Lower leg skin (tissue), 3 donors: Measurements from ENCODE around the gene AGAP3.

Experiments
- CTCF ChIP-seq, 3 donors: fragments of 450-650 bp; IDR thresholded peaks; one replicate each; pipeline ENCODE4 v1.5.1; 2016; ENCODE audit warnings: antibody characterized with exemption in 3 of 3, mild to moderate bottlenecking in 3 of 3, moderate library complexity in 2 of 3
- POLR2A ChIP-seq, 2 donors: fragments of 450-650 bp; IDR thresholded peaks; one replicate each; pipeline ENCODE4 v1.6.1; 2016 to 2017; ENCODE audit warnings: antibody characterized with exemption in 2 of 2, mild to moderate bottlenecking in 1 of 2, moderate library complexity in 1 of 2

- TF ChIP-seq CTCF (IDR thresholded peaks at IDR 0.05), result no peak
- no peak for TF ChIP-seq POLR2A (IDR thresholded peaks at IDR 0.05)
These were observed 8.4 kb downstream of the AGAP3 start for GRCh38 chr7:151094675-151095074.
